Measurements from ENCODE around the gene IGF2BP1.

IGF2BP1 gene

GRCh38 chr17:49104511-49105074 is 107.4 kb downstream of the IGF2BP1 start:
- no peak for DNase-seq
